Osteoblast (primary cell): Measurements from ENCODE around the gene FAM209B. TPM values are rescaled to one million over a fixed set of nuclear protein-coding genes. Genes with fewer than 3 reads are reported as not detected.

ENCODE experiments used
- DNase-seq: peaks from one replicate; pipeline ENCODE4 v3.0.0; 2011; ENCODE audit warnings: low spot score, mixed read lengths; ENCODE audit not compliant: insufficient read length; ENCODE audit errors: missing footprints
- H2AFZ ChIP-seq: 2 replicates; pipeline ENCODE4 v1.6.0; 2011; ENCODE audit warnings: mild to moderate bottlenecking, low read length
- H3K27ac ChIP-seq: 2 replicates; pipeline ENCODE4 v1.5.1; 2011; ENCODE audit warnings: mild to moderate bottlenecking, low read depth, low read length, moderate library complexity
- H3K27me3 ChIP-seq: 2 replicates; pipeline ENCODE4 v1.6.0; 2012; ENCODE audit warnings: mild to moderate bottlenecking, control low read depth, inconsistent platforms, low read length, moderate library complexity; ENCODE audit not compliant: insufficient read depth
- H3K36me3 ChIP-seq: 2 replicates; pipeline ENCODE4 v1.5.1; 2011; ENCODE audit warnings: mild to moderate bottlenecking, low read length, control low read depth, moderate library complexity; ENCODE audit not compliant: insufficient read depth
- H3K4me1 ChIP-seq: 2 replicates; pipeline ENCODE4 v1.5.1; 2011; ENCODE audit warnings: mild to moderate bottlenecking, low read length, control low read depth, moderate library complexity; ENCODE audit not compliant: insufficient read depth
- H3K4me2 ChIP-seq: 2 replicates; pipeline ENCODE4 v1.6.0; 2011; ENCODE audit warnings: mild to moderate bottlenecking, low read length; ENCODE audit not compliant: insufficient read depth
- H3K4me3 ChIP-seq: fragments of 200-600 bp; sonication (generic); 3 replicates; pipeline ENCODE4 v1.5.1; 2012; ENCODE audit warnings: mild to moderate bottlenecking, low read length, inconsistent platforms; ENCODE audit not compliant: insufficient read depth
- H3K79me2 ChIP-seq: 2 replicates; pipeline ENCODE4 v1.6.0; 2012; ENCODE audit warnings: mild to moderate bottlenecking, low read length, control low read depth, inconsistent platforms; ENCODE audit not compliant: insufficient read depth
- H3K9me3 ChIP-seq: 2 replicates; pipeline ENCODE4 v1.5.1; 2011; ENCODE audit warnings: low read depth, low read length, control low read depth
- H4K20me1 ChIP-seq: 2 replicates; pipeline ENCODE4 v1.6.0; 2012; ENCODE audit warnings: mild to moderate bottlenecking, low read length, control low read depth; ENCODE audit not compliant: insufficient read depth
- total RNA-seq: library from RNA; depleted of rRNA; stranded (reverse); fragments of >200 nt; gene quantifications from 2 replicates; pipeline ENCODE4 v1.2.3, GENCODE V29; 2012
- TF ChIP-seq, protein P1 (sequence below): IDR thresholded peaks from 2 replicates; pipeline ENCODE4 v1.5.1; 2011; ENCODE audit warnings: mild to moderate bottlenecking, low read depth, low read length, moderate library complexity; ENCODE audit errors: extremely low read depth

Gene FAM209B
- total RNA-seq, 1 donor: 0.36 TPM

DNA sequence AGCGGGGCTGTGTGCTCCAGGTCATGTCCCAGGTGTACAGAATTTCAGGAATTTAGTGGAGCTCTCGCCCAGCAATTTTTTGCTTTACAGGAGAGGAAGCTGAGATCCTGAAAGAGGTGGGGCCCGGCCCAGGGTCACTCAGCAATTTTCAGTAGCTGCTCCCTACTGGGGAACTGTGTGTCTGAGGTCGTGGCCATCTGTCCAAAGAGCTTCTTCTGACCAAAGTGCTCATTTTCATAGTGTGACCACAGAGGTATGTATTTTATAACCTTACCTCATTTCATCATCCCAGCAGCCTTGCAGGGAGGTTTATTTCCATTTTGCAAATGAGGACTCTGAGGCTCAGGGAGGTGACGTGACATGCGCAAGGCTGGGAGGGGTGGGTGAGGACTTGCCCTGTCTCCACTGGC is 46.3 kb downstream of the FAM209B start:
- DNase-seq: no peak
- H4K20me1 ChIP-seq: no peaks in the 10 kb centered on the region
- H3K4me3 ChIP-seq: no peak overlapping the region

GRCh38 chr20:56580226-56580625 is 47.2 kb downstream of the FAM209B start:
- H4K20me1 ChIP-seq: no peaks in the 10 kb centered on the region
- no peak overlapping the region for H3K27ac ChIP-seq
- TF ChIP-seq, protein P1, sequence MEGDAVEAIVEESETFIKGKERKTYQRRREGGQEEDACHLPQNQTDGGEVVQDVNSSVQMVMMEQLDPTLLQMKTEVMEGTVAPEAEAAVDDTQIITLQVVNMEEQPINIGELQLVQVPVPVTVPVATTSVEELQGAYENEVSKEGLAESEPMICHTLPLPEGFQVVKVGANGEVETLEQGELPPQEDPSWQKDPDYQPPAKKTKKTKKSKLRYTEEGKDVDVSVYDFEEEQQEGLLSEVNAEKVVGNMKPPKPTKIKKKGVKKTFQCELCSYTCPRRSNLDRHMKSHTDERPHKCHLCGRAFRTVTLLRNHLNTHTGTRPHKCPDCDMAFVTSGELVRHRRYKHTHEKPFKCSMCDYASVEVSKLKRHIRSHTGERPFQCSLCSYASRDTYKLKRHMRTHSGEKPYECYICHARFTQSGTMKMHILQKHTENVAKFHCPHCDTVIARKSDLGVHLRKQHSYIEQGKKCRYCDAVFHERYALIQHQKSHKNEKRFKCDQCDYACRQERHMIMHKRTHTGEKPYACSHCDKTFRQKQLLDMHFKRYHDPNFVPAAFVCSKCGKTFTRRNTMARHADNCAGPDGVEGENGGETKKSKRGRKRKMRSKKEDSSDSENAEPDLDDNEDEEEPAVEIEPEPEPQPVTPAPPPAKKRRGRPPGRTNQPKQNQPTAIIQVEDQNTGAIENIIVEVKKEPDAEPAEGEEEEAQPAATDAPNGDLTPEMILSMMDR: no peak
- no peak overlapping the region for H3K4me3 ChIP-seq
- no peaks in the 10 kb centered on the region for H3K27me3 ChIP-seq
- H3K9me3 ChIP-seq: no peaks in the 10 kb centered on the region
- no peaks in the 10 kb centered on the region for H3K79me2 ChIP-seq
- no peaks in the 10 kb centered on the region for H3K4me1 ChIP-seq
- no peaks in the 10 kb centered on the region for H3K36me3 ChIP-seq
- DNase-seq: no peak
- no peak overlapping the region for H2AFZ ChIP-seq
- H3K4me2 ChIP-seq: no peak overlapping the region

More for the DNA sequence above, 46.3 kb downstream of the FAM209B start:
- Histone ChIP-seq H3K27ac (no peak overlapping the region), H3K27me3 (no peaks in the 10 kb centered on the region), H3K4me2 (no peak overlapping the region), H3K36me3 (no peaks in the 10 kb centered on the region), H3K9me3 (no peaks in the 10 kb centered on the region), H3K4me1 (no peaks in the 10 kb centered on the region), H3K79me2 (no peaks in the 10 kb centered on the region), H2AFZ (no peak overlapping the region)
- TF ChIP-seq, protein P1: no peak

GRCh38 chr20:56581701-56582100 is 48.7 kb downstream of the FAM209B start:
- H3K27ac ChIP-seq: no peak overlapping the region
- no peak overlapping the region for H3K4me3 ChIP-seq
- no peak overlapping the region for H3K4me2 ChIP-seq
- DNase-seq: no peak
- H3K79me2 ChIP-seq: no peaks in the 10 kb centered on the region
- no peak overlapping the region for H2AFZ ChIP-seq
- no peaks in the 10 kb centered on the region for H3K27me3 ChIP-seq
- H3K36me3 ChIP-seq: no peaks in the 10 kb centered on the region
- no peaks in the 10 kb centered on the region for H3K4me1 ChIP-seq
- H3K9me3 ChIP-seq: no peaks in the 10 kb centered on the region
- TF ChIP-seq, protein P1: no peak
- H4K20me1 ChIP-seq: no peaks in the 10 kb centered on the region

DNA sequence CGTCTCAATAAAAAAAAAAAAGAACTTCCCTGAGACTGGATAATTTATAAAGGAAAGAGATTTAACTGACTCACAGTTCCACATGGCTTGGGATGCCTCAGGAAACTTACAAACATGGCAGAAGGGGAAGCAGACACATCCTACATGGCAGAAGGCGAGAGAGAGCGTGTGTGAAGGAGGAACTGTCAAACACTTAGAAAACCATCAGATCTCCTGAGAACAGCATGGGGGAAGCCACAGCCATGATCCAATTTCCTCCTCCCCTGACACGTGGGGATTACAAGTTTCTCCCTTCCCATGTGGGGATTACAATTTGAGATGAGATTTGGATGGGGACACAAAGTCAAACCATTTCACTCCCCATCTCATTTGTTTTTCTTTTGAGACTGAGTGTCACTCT is 49.5 kb downstream of the FAM209B start:
- Histone ChIP-seq H3K9me3 (no peaks in the 10 kb centered on the region), H3K79me2 (no peaks in the 10 kb centered on the region), H2AFZ (no peak overlapping the region), H3K36me3 (no peaks in the 10 kb centered on the region), H3K4me1 (no peaks in the 10 kb centered on the region), H3K4me2 (no peak overlapping the region), H3K27me3 (no peaks in the 10 kb centered on the region), H4K20me1 (no peaks in the 10 kb centered on the region), H3K27ac (no peak overlapping the region), H3K4me3 (no peak overlapping the region)
- TF ChIP-seq, protein P1: no peak
- no peak for DNase-seq
